GM23338 (cell line): ENCODE data around the gene NGLY1. TPM values are rescaled to one million over a fixed set of nuclear protein-coding genes. Genes with fewer than 3 reads are reported as not detected.

Experiments used
- ATAC-seq: fragments of 200-7000 bp; cut with Tn5 transposase; 3 replicates; pipeline ENCODE4 v1.9.1; 2020
- DNase-seq: peaks from one replicate; pipeline ENCODE4 v3.0.0-alpha.2; 2015; ENCODE audit warnings: low spot score
- H2AFZ ChIP-seq: fragments of 200-600 bp; sonication (generic); 2 replicates; pipeline ENCODE4 v1.8.0; 2016; ENCODE audit warnings: antibody characterized with exemption, mild to moderate bottlenecking, moderate library complexity
- H3F3A ChIP-seq: fragments of 200-600 bp; sonication (generic); replicated peaks from 2 replicates; pipeline ENCODE4 v1.8.0; 2017; ENCODE audit warnings: antibody characterized with exemption, mixed run types, low read depth
- H3K27ac ChIP-seq: fragments of 200-600 bp; sonication (generic); 2 replicates; pipeline ENCODE4 v1.6.1; 2016; ENCODE audit warnings: low read depth
- H3K27me3 ChIP-seq: fragments of 200-600 bp; sonication (generic); 2 replicates; pipeline ENCODE4 v1.8.0; 2016; ENCODE audit warnings: mild to moderate bottlenecking, mixed run types, moderate library complexity; ENCODE audit not compliant: insufficient read depth
- H3K36me3 ChIP-seq: fragments of 200-600 bp; sonication (generic); 2 replicates; pipeline ENCODE4 v1.8.0; 2016; ENCODE audit warnings: mild to moderate bottlenecking; ENCODE audit not compliant: insufficient read depth
- H3K4me1 ChIP-seq: fragments of 200-600 bp; sonication (generic); 2 replicates; pipeline ENCODE4 v1.8.0; 2016; ENCODE audit warnings: mild to moderate bottlenecking, moderate library complexity; ENCODE audit not compliant: insufficient read depth
- H3K4me2 ChIP-seq: fragments of 200-600 bp; sonication (generic); 2 replicates; pipeline ENCODE4 v1.7.1; 2017; ENCODE audit warnings: mixed run types
- H3K4me3 ChIP-seq: fragments of 200-600 bp; sonication (generic); 2 replicates; pipeline ENCODE4 v1.6.1; 2016; ENCODE audit warnings: mixed run types
- H3K79me2 ChIP-seq: fragments of 200-600 bp; sonication (generic); replicated peaks from 2 replicates; pipeline ENCODE4 v1.8.0; 2017; ENCODE audit warnings: mild to moderate bottlenecking; ENCODE audit not compliant: insufficient read depth
- H3K9me2 ChIP-seq: fragments of 200-600 bp; sonication (generic); 2 replicates; pipeline ENCODE4 v1.8.0; 2017; ENCODE audit not compliant: insufficient read depth
- H4K20me1 ChIP-seq: fragments of 200-600 bp; sonication (generic); replicated peaks from 2 replicates; pipeline ENCODE4 v1.8.0; 2017; ENCODE audit warnings: mild to moderate bottlenecking; ENCODE audit not compliant: insufficient read depth
- H3K27ac Mint-ChIP-seq: 2 replicates; pipeline ENCODE4 v1.8.0; 2020; ENCODE audit warnings: inconsistent platforms, mild to moderate bottlenecking, moderate library complexity, mixed read lengths
- H3K27me3 Mint-ChIP-seq: 3 replicates; pipeline ENCODE4 v1.8.0; 2022; ENCODE audit warnings: low read depth, mild to moderate bottlenecking, moderate library complexity, mixed read lengths, inconsistent platforms; ENCODE audit not compliant: insufficient read depth, poor library complexity
- H3K36me3 Mint-ChIP-seq: 3 replicates; pipeline ENCODE4 v1.8.0; 2021; ENCODE audit warnings: low read depth, mild to moderate bottlenecking, inconsistent platforms, moderate library complexity, mixed read lengths
- H3K4me1 Mint-ChIP-seq: 3 replicates; pipeline ENCODE4 v1.8.0; 2020; ENCODE audit warnings: mild to moderate bottlenecking, inconsistent platforms, mixed read lengths
- H3K4me3 Mint-ChIP-seq: 3 replicates; pipeline ENCODE4 v1.8.0; 2021; ENCODE audit warnings: moderate library complexity, mild to moderate bottlenecking, inconsistent platforms, mixed read lengths
- H3K9me3 Mint-ChIP-seq: 3 replicates; pipeline ENCODE4 v1.8.0; 2020; ENCODE audit warnings: moderate library complexity, mild to moderate bottlenecking, inconsistent platforms, mixed read lengths
- CREB1 ChIP-seq: fragments of 250-450 bp; sonication (Bioruptor Pico); IDR thresholded peaks from 2 replicates; pipeline ENCODE4 v1.5.0; 2020; ENCODE audit warnings: low read depth, mild to moderate bottlenecking, moderate library complexity
- EZH2 ChIP-seq: fragments of 200-600 bp; sonication (generic); IDR thresholded peaks from one replicate; pipeline ENCODE4 v1.8.0; 2017; ENCODE audit warnings: antibody characterized with exemption, mild to moderate bottlenecking, low read depth; ENCODE audit not compliant: unreplicated experiment
- EZH2phosphoT487 ChIP-seq: fragments of 200-600 bp; sonication (generic); IDR thresholded peaks from one replicate; pipeline ENCODE4 v1.8.1; 2018; ENCODE audit warnings: antibody characterized with exemption; ENCODE audit not compliant: unreplicated experiment
- JUNB ChIP-seq: IDR thresholded peaks from one replicate; pipeline ENCODE4 v1.6.1; 2016; ENCODE audit warnings: antibody characterized with exemption; ENCODE audit not compliant: unreplicated experiment
- NANOG ChIP-seq: IDR thresholded peaks from 2 replicates; pipeline ENCODE4 v1.6.1; 2016; ENCODE audit warnings: antibody characterized with exemption, borderline replicate concordance
- POLR2AphosphoS5 ChIP-seq: IDR thresholded peaks from 2 replicates; pipeline ENCODE4 v1.6.1; 2016; ENCODE audit warnings: antibody characterized with exemption, low read depth
- STAT1 ChIP-seq: IDR thresholded peaks from one replicate; pipeline ENCODE4 v1.6.1; 2016; ENCODE audit warnings: antibody characterized with exemption; ENCODE audit not compliant: unreplicated experiment
- ZNF114 ChIP-seq: fragments of 250-450 bp; sonication (Bioruptor Pico); IDR thresholded peaks from 2 replicates; pipeline ENCODE4 v1.5.0; 2020; ENCODE audit warnings: mild to moderate bottlenecking, moderate library complexity
- ZNF331 ChIP-seq: fragments of 250-450 bp; sonication (Bioruptor Pico); IDR thresholded peaks from 2 replicates; pipeline ENCODE4 v1.5.0; 2020; ENCODE audit warnings: low read depth, mild to moderate bottlenecking, moderate library complexity
- polyA plus RNA-seq: library from polyadenylated mRNA; unstranded; fragments of >200 nt; fragmentation: Nextera tagmentation; extraction: Ambion mirVana; gene quantifications from 2 replicates; pipeline ENCODE4 v1.2.1, GENCODE V29; 2016
- total RNA-seq: library from RNA; depleted of rRNA; stranded (reverse); fragments of >200 nt; shearing (Covaris generic); gene quantifications from 2 replicates; pipeline ENCODE4 v1.2.3, GENCODE V29; 2014
- TF ChIP-seq, protein P1 (sequence below), 2 experiments: fragments of 200-600 bp in 1 of 2; sonication (generic) in 1 of 2; conservative IDR thresholded peaks; 2 replicates each; pipeline versions ENCODE4 v1.5.1 to v1.6.1; 2016 to 2017; ENCODE audit warnings: antibody characterized with exemption in 2 of 2, low read depth in 2 of 2, mild to moderate bottlenecking in 2 of 2, moderate library complexity in 1 of 2
- TF ChIP-seq, protein P2 (sequence below): IDR thresholded peaks from one replicate; pipeline ENCODE4 v1.6.1; 2018; ENCODE audit warnings: antibody characterized with exemption; ENCODE audit not compliant: unreplicated experiment
- TF ChIP-seq, protein P3 (sequence below): fragments of 250-450 bp; sonication (Bioruptor Pico); IDR thresholded peaks from 2 replicates; pipeline ENCODE4 v1.5.0; 2020; ENCODE audit warnings: mild to moderate bottlenecking, moderate library complexity
- TF ChIP-seq, protein P4 (sequence below): IDR thresholded peaks from 2 replicates; pipeline ENCODE4 v1.6.1; 2016; ENCODE audit warnings: antibody characterized with exemption

The NGLY1 gene
- total and polyA plus RNA-seq, 2 experiments from 2014 or later: 20.4 to 43.5 TPM

DNA sequence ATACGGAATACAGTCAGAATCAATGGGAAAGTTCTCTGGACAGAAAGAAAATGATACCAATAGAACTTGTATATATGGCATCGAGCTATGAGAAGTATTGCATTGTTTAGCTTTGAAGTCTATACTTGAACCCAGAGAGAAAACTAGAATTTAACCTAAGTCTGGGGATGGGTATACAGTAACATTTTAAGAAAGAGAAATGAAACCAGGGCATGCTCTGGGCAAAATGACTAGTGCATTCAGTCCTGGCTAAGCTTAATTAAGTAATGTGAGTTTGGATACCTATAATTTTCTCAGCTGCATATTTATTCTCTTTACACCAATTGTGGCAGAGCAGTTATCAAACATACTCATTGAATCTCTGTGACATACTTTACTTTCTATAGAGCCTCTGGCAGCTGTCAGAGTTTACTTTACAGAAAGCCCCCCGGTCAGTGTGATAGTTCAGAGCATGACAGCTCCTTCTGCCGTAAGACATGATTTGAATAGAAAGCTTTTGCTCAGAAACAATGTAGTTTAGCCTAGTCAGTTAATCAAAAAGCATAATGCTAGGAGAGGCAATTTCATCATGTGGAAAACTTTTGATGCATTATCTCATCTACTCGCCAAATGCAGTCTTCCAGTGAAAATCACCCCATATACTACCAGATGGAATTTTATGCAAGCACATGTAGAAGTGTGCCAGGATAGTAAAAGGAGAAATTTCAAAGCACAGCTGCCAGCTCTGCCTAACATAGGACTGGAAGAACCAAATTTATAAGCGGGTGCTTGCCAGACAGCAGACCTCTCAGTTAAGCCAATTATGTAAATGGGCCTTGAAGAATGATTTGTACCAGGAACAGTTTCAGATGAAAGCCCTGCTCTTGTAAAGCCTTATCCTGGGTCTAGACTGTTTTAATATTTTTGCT, 47.4 kb upstream of the NGLY1 start:
- Histone ChIP-seq H3K4me3 (no peak overlapping the region), H3K27me3 (no peaks in the 10 kb centered on the region), H3K79me2 (no peaks in the 10 kb centered on the region), H3K36me3 (no peaks in the 10 kb centered on the region), H3K27ac (no peak overlapping the region), H3K9me2 (no peaks in the 10 kb centered on the region), H2AFZ (no peak overlapping the region), H3K4me2 (no peak overlapping the region), H3K4me1 (no peaks in the 10 kb centered on the region), H4K20me1 (no peaks in the 10 kb centered on the region), H3F3A (no peaks in the 10 kb centered on the region)
- no peak overlapping the region for H3K4me3 Mint-ChIP-seq
- no peak for TF ChIP-seq ZNF114 (CRISPR knock-in tag)
- no peak for TF ChIP-seq ZNF331 (CRISPR knock-in tag)
- TF ChIP-seq, protein P1, sequence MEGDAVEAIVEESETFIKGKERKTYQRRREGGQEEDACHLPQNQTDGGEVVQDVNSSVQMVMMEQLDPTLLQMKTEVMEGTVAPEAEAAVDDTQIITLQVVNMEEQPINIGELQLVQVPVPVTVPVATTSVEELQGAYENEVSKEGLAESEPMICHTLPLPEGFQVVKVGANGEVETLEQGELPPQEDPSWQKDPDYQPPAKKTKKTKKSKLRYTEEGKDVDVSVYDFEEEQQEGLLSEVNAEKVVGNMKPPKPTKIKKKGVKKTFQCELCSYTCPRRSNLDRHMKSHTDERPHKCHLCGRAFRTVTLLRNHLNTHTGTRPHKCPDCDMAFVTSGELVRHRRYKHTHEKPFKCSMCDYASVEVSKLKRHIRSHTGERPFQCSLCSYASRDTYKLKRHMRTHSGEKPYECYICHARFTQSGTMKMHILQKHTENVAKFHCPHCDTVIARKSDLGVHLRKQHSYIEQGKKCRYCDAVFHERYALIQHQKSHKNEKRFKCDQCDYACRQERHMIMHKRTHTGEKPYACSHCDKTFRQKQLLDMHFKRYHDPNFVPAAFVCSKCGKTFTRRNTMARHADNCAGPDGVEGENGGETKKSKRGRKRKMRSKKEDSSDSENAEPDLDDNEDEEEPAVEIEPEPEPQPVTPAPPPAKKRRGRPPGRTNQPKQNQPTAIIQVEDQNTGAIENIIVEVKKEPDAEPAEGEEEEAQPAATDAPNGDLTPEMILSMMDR (conservative IDR thresholded peaks at IDR 0.05; ENCODE audit: low read depth in 2 of 2): no peak
- no peak for TF ChIP-seq CREB1 (CRISPR knock-in tag)
- TF ChIP-seq EZH2phosphoT487: no peak
- no peak for TF ChIP-seq EZH2
- TF ChIP-seq, protein P2, sequence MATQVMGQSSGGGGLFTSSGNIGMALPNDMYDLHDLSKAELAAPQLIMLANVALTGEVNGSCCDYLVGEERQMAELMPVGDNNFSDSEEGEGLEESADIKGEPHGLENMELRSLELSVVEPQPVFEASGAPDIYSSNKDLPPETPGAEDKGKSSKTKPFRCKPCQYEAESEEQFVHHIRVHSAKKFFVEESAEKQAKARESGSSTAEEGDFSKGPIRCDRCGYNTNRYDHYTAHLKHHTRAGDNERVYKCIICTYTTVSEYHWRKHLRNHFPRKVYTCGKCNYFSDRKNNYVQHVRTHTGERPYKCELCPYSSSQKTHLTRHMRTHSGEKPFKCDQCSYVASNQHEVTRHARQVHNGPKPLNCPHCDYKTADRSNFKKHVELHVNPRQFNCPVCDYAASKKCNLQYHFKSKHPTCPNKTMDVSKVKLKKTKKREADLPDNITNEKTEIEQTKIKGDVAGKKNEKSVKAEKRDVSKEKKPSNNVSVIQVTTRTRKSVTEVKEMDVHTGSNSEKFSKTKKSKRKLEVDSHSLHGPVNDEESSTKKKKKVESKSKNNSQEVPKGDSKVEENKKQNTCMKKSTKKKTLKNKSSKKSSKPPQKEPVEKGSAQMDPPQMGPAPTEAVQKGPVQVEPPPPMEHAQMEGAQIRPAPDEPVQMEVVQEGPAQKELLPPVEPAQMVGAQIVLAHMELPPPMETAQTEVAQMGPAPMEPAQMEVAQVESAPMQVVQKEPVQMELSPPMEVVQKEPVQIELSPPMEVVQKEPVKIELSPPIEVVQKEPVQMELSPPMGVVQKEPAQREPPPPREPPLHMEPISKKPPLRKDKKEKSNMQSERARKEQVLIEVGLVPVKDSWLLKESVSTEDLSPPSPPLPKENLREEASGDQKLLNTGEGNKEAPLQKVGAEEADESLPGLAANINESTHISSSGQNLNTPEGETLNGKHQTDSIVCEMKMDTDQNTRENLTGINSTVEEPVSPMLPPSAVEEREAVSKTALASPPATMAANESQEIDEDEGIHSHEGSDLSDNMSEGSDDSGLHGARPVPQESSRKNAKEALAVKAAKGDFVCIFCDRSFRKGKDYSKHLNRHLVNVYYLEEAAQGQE: no peak
- TF ChIP-seq NANOG: no peak
- no peak for TF ChIP-seq POLR2AphosphoS5
- TF ChIP-seq, protein P3, sequence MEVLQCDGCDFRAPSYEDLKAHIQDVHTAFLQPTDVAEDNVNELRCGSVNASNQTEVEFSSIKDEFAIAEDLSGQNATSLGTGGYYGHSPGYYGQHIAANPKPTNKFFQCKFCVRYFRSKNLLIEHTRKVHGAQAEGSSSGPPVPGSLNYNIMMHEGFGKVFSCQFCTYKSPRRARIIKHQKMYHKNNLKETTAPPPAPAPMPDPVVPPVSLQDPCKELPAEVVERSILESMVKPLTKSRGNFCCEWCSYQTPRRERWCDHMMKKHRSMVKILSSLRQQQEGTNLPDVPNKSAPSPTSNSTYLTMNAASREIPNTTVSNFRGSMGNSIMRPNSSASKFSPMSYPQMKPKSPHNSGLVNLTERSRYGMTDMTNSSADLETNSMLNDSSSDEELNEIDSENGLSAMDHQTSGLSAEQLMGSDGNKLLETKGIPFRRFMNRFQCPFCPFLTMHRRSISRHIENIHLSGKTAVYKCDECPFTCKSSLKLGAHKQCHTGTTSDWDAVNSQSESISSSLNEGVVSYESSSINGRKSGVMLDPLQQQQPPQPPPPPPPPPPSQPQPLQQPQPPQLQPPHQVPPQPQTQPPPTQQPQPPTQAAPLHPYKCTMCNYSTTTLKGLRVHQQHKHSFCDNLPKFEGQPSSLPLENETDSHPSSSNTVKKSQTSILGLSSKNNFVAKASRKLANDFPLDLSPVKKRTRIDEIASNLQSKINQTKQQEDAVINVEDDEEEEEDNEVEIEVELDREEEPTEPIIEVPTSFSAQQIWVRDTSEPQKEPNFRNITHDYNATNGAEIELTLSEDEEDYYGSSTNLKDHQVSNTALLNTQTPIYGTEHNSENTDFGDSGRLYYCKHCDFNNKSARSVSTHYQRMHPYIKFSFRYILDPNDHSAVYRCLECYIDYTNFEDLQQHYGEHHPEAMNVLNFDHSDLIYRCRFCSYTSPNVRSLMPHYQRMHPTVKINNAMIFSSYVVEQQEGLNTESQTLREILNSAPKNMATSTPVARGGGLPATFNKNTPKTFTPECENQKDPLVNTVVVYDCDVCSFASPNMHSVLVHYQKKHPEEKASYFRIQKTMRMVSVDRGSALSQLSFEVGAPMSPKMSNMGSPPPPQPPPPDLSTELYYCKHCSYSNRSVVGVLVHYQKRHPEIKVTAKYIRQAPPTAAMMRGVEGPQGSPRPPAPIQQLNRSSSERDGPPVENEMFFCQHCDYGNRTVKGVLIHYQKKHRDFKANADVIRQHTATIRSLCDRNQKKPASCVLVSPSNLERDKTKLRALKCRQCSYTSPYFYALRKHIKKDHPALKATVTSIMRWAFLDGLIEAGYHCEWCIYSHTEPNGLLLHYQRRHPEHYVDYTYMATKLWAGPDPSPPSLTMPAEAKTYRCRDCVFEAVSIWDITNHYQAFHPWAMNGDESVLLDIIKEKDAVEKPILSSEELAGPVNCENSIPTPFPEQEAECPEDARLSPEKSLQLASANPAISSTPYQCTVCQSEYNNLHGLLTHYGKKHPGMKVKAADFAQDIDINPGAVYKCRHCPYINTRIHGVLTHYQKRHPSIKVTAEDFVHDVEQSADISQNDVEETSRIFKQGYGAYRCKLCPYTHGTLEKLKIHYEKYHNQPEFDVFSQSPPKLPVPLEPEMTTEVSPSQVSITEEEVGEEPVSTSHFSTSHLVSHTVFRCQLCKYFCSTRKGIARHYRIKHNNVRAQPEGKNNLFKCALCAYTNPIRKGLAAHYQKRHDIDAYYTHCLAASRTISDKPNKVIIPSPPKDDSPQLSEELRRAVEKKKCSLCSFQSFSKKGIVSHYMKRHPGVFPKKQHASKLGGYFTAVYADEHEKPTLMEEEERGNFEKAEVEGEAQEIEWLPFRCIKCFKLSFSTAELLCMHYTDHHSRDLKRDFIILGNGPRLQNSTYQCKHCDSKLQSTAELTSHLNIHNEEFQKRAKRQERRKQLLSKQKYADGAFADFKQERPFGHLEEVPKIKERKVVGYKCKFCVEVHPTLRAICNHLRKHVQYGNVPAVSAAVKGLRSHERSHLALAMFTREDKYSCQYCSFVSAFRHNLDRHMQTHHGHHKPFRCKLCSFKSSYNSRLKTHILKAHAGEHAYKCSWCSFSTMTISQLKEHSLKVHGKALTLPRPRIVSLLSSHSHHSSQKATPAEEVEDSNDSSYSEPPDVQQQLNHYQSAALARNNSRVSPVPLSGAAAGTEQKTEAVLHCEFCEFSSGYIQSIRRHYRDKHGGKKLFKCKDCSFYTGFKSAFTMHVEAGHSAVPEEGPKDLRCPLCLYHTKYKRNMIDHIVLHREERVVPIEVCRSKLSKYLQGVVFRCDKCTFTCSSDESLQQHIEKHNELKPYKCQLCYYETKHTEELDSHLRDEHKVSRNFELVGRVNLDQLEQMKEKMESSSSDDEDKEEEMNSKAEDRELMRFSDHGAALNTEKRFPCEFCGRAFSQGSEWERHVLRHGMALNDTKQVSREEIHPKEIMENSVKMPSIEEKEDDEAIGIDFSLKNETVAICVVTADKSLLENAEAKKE (CRISPR knock-in tag): no peak
- TF ChIP-seq STAT1: no peak
- no peak for TF ChIP-seq JUNB
- TF ChIP-seq, protein P4, sequence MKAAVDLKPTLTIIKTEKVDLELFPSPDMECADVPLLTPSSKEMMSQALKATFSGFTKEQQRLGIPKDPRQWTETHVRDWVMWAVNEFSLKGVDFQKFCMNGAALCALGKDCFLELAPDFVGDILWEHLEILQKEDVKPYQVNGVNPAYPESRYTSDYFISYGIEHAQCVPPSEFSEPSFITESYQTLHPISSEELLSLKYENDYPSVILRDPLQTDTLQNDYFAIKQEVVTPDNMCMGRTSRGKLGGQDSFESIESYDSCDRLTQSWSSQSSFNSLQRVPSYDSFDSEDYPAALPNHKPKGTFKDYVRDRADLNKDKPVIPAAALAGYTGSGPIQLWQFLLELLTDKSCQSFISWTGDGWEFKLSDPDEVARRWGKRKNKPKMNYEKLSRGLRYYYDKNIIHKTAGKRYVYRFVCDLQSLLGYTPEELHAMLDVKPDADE: no peak
- ATAC-seq (no peak), DNase-seq (no peak)
- H3K9me3 Mint-ChIP-seq: no peaks in the 10 kb centered on the region
- no peaks in the 10 kb centered on the region for H3K27me3 Mint-ChIP-seq
- no peaks in the 10 kb centered on the region for H3K36me3 Mint-ChIP-seq
- H3K27ac Mint-ChIP-seq: no peak overlapping the region
- H3K4me1 Mint-ChIP-seq: peaks cover 3% of the 10 kb centered on the region; the same call in 2 of the 3 replicates
